ENCODE measurements around the gene GNB3. TPM values are rescaled to one million over a fixed set of nuclear protein-coding genes. Genes with fewer than 3 reads are reported as not detected.

The GNB3 gene
- total RNA-seq, 1 experiment from 2014 or later, result 20.7 TPM

DNA sequence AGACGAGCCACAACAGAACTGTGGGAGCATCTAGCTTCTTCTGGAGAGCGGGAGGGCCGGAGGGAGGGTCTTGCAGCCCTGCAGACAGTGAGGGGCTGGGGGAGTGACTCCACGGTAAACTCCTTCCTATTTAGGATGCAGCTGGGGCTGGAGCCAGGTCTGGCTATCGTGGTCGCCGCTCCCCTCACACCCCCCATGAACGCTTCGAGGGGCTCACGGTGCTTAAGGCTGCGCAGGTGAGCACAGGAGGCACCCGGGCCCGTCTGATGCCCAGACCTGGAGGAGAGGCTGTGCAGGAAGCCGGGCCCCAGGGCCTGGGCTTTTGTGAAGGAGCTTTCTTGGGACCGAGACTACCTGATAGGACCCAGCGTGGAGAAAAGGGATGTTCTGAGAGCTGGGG lies 3.9 kb upstream of the GNB3 start:
- Histone ChIP-seq H3K4me3 (ENCODE audit: low read depth, low read length, poor library complexity, severe bottlenecking) (no peak overlapping the region), H3K27me3 (replicated peaks; ENCODE audit: insufficient read depth, low read depth, low read length, poor library complexity) (no peaks in the 10 kb centered on the region), H3K27ac (ENCODE audit: low read depth, low read length, poor library complexity, severe bottlenecking) (no peak overlapping the region), H3K9me3 (ENCODE audit: low read depth, low read length, poor library complexity, severe bottlenecking) (no peaks in the 10 kb centered on the region), H3K4me1 (ENCODE audit: insufficient read depth, low read length, poor library complexity, severe bottlenecking) (no peaks in the 10 kb centered on the region), H3K36me3 (ENCODE audit: insufficient read depth, low read length, poor library complexity, severe bottlenecking) (peaks cover 51% of the 10 kb centered on the region)
- DNase-seq (ENCODE audit: low spot score), result no peak
- TF ChIP-seq EZH2 (IDR thresholded peaks at IDR 0.05; ENCODE audit: borderline replicate concordance, low read depth, low read length, poor library complexity, severe bottlenecking), result no peak
- TF ChIP-seq, protein P1, sequence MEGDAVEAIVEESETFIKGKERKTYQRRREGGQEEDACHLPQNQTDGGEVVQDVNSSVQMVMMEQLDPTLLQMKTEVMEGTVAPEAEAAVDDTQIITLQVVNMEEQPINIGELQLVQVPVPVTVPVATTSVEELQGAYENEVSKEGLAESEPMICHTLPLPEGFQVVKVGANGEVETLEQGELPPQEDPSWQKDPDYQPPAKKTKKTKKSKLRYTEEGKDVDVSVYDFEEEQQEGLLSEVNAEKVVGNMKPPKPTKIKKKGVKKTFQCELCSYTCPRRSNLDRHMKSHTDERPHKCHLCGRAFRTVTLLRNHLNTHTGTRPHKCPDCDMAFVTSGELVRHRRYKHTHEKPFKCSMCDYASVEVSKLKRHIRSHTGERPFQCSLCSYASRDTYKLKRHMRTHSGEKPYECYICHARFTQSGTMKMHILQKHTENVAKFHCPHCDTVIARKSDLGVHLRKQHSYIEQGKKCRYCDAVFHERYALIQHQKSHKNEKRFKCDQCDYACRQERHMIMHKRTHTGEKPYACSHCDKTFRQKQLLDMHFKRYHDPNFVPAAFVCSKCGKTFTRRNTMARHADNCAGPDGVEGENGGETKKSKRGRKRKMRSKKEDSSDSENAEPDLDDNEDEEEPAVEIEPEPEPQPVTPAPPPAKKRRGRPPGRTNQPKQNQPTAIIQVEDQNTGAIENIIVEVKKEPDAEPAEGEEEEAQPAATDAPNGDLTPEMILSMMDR (conservative IDR thresholded peaks at IDR 0.05; ENCODE audit: low read depth, low read length), result no peak
- no TSS peak for BruUV-seq (replicated peaks)
- ChIA-PET POLR2A (ENCODE audit: low non-redundant PET) (no interaction called here), CTCF (no interaction called here)
- intact Hi-C loops (cut with micrococcal nuclease; ENCODE audit: unreplicated experiment), result no loop called here

DNA sequence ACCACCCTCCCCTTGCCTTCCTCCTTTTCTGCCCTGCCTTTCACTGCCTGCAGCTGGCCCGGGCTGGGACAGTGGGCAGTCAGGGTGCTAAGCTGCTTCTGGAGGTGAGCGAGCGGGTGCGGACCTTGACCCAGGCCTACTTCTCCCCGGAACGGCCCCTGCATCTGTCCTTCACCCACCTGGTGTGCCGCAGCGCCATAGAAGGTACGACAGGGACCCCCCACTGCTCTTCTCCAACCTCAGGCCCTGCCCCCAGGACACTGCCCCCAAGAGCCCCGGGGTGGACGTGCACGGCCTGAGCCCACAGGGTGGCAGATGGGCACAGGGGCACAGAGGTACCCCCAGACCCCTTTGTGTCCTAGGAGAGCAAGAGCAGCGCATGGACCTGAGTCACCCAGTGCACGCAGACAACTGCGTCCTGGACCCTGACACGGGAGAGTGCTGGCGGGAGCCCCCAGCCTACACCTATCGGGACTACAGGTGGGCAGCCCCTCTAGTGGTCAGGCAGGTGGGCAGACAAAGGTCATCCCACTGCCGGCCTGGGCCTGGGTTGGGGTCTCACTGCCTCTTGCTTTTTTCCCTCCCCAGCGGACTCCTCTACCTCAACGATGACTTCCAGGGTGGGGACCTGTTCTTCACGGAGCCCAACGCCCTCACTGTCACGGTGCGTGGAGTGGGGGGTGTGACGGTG lies 3.2 kb upstream of the GNB3 start:
- POLR2A ChIA-PET (ENCODE audit: low non-redundant PET), result no interaction called here

DNA sequence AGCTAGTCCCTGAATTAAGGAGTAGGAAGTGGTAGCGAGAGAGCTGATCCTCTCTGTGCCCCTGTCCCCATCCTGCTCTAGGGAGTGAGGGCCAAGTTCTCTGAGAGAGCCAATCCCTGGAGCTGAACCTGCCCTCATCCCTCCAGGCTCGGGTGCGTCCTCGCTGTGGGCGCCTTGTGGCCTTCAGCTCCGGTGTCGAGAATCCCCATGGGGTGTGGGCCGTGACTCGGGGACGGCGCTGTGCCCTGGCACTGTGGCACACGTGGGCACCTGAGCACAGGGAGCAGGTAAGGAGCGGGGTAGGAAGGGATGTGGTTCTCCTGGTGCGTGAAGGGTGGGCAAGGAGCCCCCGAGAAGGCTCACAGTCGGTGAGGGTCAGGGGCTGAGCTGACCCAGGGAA lies 1.9 kb upstream of the GNB3 start:
- DNase-seq (ENCODE audit: low spot score), result no peak
- H3K36me3 ChIP-seq (ENCODE audit: insufficient read depth, low read length, poor library complexity, severe bottlenecking), result peaks cover 41% of the 10 kb centered on the region
- no TSS peak for BruUV-seq (replicated peaks)
- H3K9me3 ChIP-seq (ENCODE audit: low read depth, low read length, poor library complexity, severe bottlenecking), result no peaks in the 10 kb centered on the region
- no peaks in the 10 kb centered on the region for H3K4me1 ChIP-seq (ENCODE audit: insufficient read depth, low read length, poor library complexity, severe bottlenecking)
- ChIA-PET POLR2A (ENCODE audit: low non-redundant PET) (no interaction called here), CTCF (interaction anchor here (0.7 kb wide), 1 partner anchor 250 kb away, joined by 4 read pairs; no protein-coding TSS in a partner anchor)
- no peak overlapping the region for H3K27ac ChIP-seq (ENCODE audit: low read depth, low read length, poor library complexity, severe bottlenecking)
- TF ChIP-seq, protein P1 (conservative IDR thresholded peaks at IDR 0.05; ENCODE audit: low read depth, low read length), result no peak
- no peak for TF ChIP-seq EZH2 (IDR thresholded peaks at IDR 0.05; ENCODE audit: borderline replicate concordance, low read depth, low read length, poor library complexity, severe bottlenecking)
- no peak overlapping the region for H3K4me3 ChIP-seq (ENCODE audit: low read depth, low read length, poor library complexity, severe bottlenecking)
- intact Hi-C loops (cut with micrococcal nuclease; ENCODE audit: unreplicated experiment), result no loop called here
- no peaks in the 10 kb centered on the region for H3K27me3 ChIP-seq (replicated peaks; ENCODE audit: insufficient read depth, low read depth, low read length, poor library complexity)

More for the DNA sequence above, 3.2 kb upstream of the GNB3 start:
- TF ChIP-seq, protein P1 (conservative IDR thresholded peaks at IDR 0.05; ENCODE audit: low read depth, low read length), result no peak
- TF ChIP-seq EZH2 (IDR thresholded peaks at IDR 0.05; ENCODE audit: borderline replicate concordance, low read depth, low read length, poor library complexity, severe bottlenecking), result no peak
- no TSS peak for BruUV-seq (replicated peaks)
- peaks cover 45% of the 10 kb centered on the region for H3K36me3 ChIP-seq (ENCODE audit: insufficient read depth, low read length, poor library complexity, severe bottlenecking)
- no peaks in the 10 kb centered on the region for H3K27me3 ChIP-seq (replicated peaks; ENCODE audit: insufficient read depth, low read depth, low read length, poor library complexity)
- H3K9me3 ChIP-seq (ENCODE audit: low read depth, low read length, poor library complexity, severe bottlenecking), result no peaks in the 10 kb centered on the region
- H3K27ac ChIP-seq (ENCODE audit: low read depth, low read length, poor library complexity, severe bottlenecking), result no peak overlapping the region
- no peaks in the 10 kb centered on the region for H3K4me1 ChIP-seq (ENCODE audit: insufficient read depth, low read length, poor library complexity, severe bottlenecking)
- no peak for DNase-seq (ENCODE audit: low spot score)
- H3K4me3 ChIP-seq (ENCODE audit: low read depth, low read length, poor library complexity, severe bottlenecking), result no peak overlapping the region
- intact Hi-C loops (cut with micrococcal nuclease; ENCODE audit: unreplicated experiment), result no loop called here
- CTCF ChIA-PET, result no interaction called here

Measured in A673 (cell line).